Thymus (tissue), 11 donors: ENCODE data around the gene CRTAP. TPM values are rescaled to one million over a fixed set of nuclear protein-coding genes. Genes with fewer than 3 reads are reported as not detected.
A peak's percentile ranks its signal among the peaks of the same experiment; 100 is the strongest.

ENCODE experiments used
- DNase-seq, 9 donors: peaks; one replicate each; pipeline ENCODE4 v3.0.0-alpha.2; 2013; ENCODE audit warnings: low spot score in 9 of 9, low read depth in 6 of 9, missing footprints in 1 of 9
- H3K27ac ChIP-seq, 2 donors: one replicate each; pipeline ENCODE4 v1.5.1; 2013; ENCODE audit warnings: control low read depth in 1 of 2, low read depth in 1 of 2, low read length in 1 of 2, mild to moderate bottlenecking in 1 of 2, moderate library complexity in 1 of 2
- H3K27me3 ChIP-seq, 2 donors: one replicate each; pipeline ENCODE4 v1.5.1; 2013; ENCODE audit warnings: low read length in 1 of 2; ENCODE audit not compliant: control insufficient read depth in 2 of 2, insufficient read depth in 1 of 2
- H3K36me3 ChIP-seq, 2 donors: one replicate each; pipeline ENCODE4 v1.5.1; 2013; ENCODE audit warnings: low read length in 1 of 2, mild to moderate bottlenecking in 1 of 2, moderate library complexity in 1 of 2; ENCODE audit not compliant: control insufficient read depth in 2 of 2, insufficient read depth in 2 of 2
- H3K4me1 ChIP-seq, 2 donors: one replicate each; pipeline ENCODE4 v1.5.1; 2013; ENCODE audit warnings: low read length in 2 of 2; ENCODE audit not compliant: control insufficient read depth in 2 of 2, insufficient read depth in 2 of 2
- H3K4me3 ChIP-seq, 2 donors: one replicate each; pipeline ENCODE4 v1.5.1; 2013; ENCODE audit warnings: low read length in 2 of 2, control low read depth in 1 of 2, mild to moderate bottlenecking in 1 of 2
- H3K9me3 ChIP-seq, 2 donors: one replicate each; pipeline ENCODE4 v1.5.1; 2013; ENCODE audit warnings: low read length in 1 of 2, mild to moderate bottlenecking in 1 of 2; ENCODE audit not compliant: control insufficient read depth in 2 of 2, insufficient read depth in 1 of 2
- WGBS: extraction: QIAGEN DNeasy Blood & Tissue Kit; methylation state at CpG from one replicate; pipeline ENCODE4 v1.1.7; 2013; 5-methylcytosine and 5-hydroxymethylcytosine counted together
- polyA plus RNA-seq: library from polyadenylated mRNA; stranded (reverse); fragments of 200-250 nt; gene quantifications from one replicate; pipeline ENCODE4 v1.2.3, GENCODE V29; 2013
- total RNA-seq: library from RNA; stranded (reverse); fragments of 120-200 nt; gene quantifications from one replicate; pipeline ENCODE4 v1.2.4, GENCODE V29; 2013
- donor health status: healthy.

Gene CRTAP
- total and polyA plus RNA-seq, 2 donors: 21.6 to 38.6 TPM

- Histone ChIP-seq H3K4me1 (no peaks in the 10 kb centered on the region), H3K9me3 (no peaks in the 10 kb centered on the region), H3K36me3 (peaks cover 4 to 5% of the 10 kb centered on the region in 2 donors), H3K27ac (no peak overlapping the region), H3K27me3 (no peaks in the 10 kb centered on the region), H3K4me3 (no peak overlapping the region)
- WGBS: 96% methylated on average over 2 of the region's 2 CpGs
- DNase-seq: no peak
These were observed 26.2 kb downstream of the CRTAP start for GRCh38 chr3:33139996-33140395.

- H3K27me3 ChIP-seq: no peaks in the 10 kb centered on the region
- no peaks in the 10 kb centered on the region for H3K4me1 ChIP-seq
- no peaks in the 10 kb centered on the region for H3K9me3 ChIP-seq
- no peak overlapping the region for H3K4me3 ChIP-seq
- H3K27ac ChIP-seq: no peak overlapping the region
- WGBS: 99% methylated on average over 3 of the region's 3 CpGs
- DNase-seq: no peak
- H3K36me3 ChIP-seq: peaks cover 3 to 5% of the 10 kb centered on the region in 2 donors
These were observed 27.2 kb downstream of the CRTAP start for GRCh38 chr3:33141006-33141405.

- peak in 2 of 9 donors; percentile 11 to 20 for DNase-seq
- Histone ChIP-seq H3K9me3 (no peaks in the 10 kb centered on the region), H3K36me3 (peaks cover 3 to 5% of the 10 kb centered on the region in 2 donors), H3K27ac (no peak overlapping the region), H3K4me1 (no peaks in the 10 kb centered on the region), H3K4me3 (no peak overlapping the region), H3K27me3 (no peaks in the 10 kb centered on the region)
- 93% methylated on average over 1 of the region's 1 CpG for WGBS
These were observed 30.6 kb downstream of the CRTAP start for GRCh38 chr3:33144433-33144832.

GRCh38 chr3:33145221-33145900, 31.5 kb downstream of the CRTAP start:
- 98% methylated on average over 16 of the region's 16 CpGs for WGBS
- no peaks in the 10 kb centered on the region for H3K4me1 ChIP-seq
- no peak for DNase-seq
- no peaks in the 10 kb centered on the region for H3K9me3 ChIP-seq
- no peaks in the 10 kb centered on the region for H3K27me3 ChIP-seq
- peaks cover 3 to 5% of the 10 kb centered on the region in 2 donors for H3K36me3 ChIP-seq
- no peak overlapping the region for H3K27ac ChIP-seq
- H3K4me3 ChIP-seq: no peak overlapping the region

GRCh38 chr3:33145901-33146580, 32.2 kb downstream of the CRTAP start:
- Histone ChIP-seq H3K4me1 (no peaks in the 10 kb centered on the region), H3K4me3 (no peak overlapping the region), H3K27me3 (no peaks in the 10 kb centered on the region), H3K27ac (no peak overlapping the region), H3K9me3 (no peaks in the 10 kb centered on the region), H3K36me3 (peaks cover 3 to 5% of the 10 kb centered on the region in 2 donors)
- WGBS: 92% methylated on average over 9 of the region's 9 CpGs
- no peak for DNase-seq

- Histone ChIP-seq H3K27me3 (no peaks in the 10 kb centered on the region), H3K4me3 (no peak overlapping the region), H3K27ac (no peak overlapping the region), H3K36me3 (peaks cover 2 to 3% of the 10 kb centered on the region in 2 donors), H3K9me3 (no peaks in the 10 kb centered on the region), H3K4me1 (no peaks in the 10 kb centered on the region)
- DNase-seq: no peak
- 92% methylated on average over 8 of the region's 8 CpGs for WGBS
These were observed 33.1 kb downstream of the CRTAP start for GRCh38 chr3:33146791-33147445.

- H3K27ac ChIP-seq: no peak overlapping the region
These were observed 35.5 kb downstream of the CRTAP start for GRCh38 chr3:33149342-33149741.

GRCh38 chr3:33152363-33153360, 38.8 kb downstream of the CRTAP start:
- Histone ChIP-seq H3K36me3 (no peaks in the 10 kb centered on the region), H3K27me3 (no peaks in the 10 kb centered on the region), H3K9me3 (no peaks in the 10 kb centered on the region), H3K4me1 (no peaks in the 10 kb centered on the region), H3K27ac (no peak overlapping the region), H3K4me3 (no peak overlapping the region)
- no peak for DNase-seq
- WGBS: 97% methylated on average over 19 of the region's 19 CpGs

More at GRCh38 chr3:33149342-33149741, 35.5 kb downstream of the CRTAP start:
- H3K4me3 ChIP-seq: no peak overlapping the region
- H3K27me3 ChIP-seq: no peaks in the 10 kb centered on the region
- H3K9me3 ChIP-seq: no peaks in the 10 kb centered on the region
- no peak for DNase-seq
- peaks cover 0 to 3% of the 10 kb centered on the region in 2 donors for H3K36me3 ChIP-seq
- WGBS: 19% methylated on average over 5 of the region's 6 CpGs
- H3K4me1 ChIP-seq: no peaks in the 10 kb centered on the region
